ENCODE measurements around the gene LRRC36.

LRRC36 gene

GRCh38 chr16:67294171-67294757 is 32.4 kb upstream of the LRRC36 start:
- no peak for DNase-seq

- DNase-seq, result no peak
These were observed 31.7 kb upstream of the LRRC36 start for GRCh38 chr16:67294938-67295361.

GRCh38 chr16:67296420-67296819 is 30.2 kb upstream of the LRRC36 start:
- DNase-seq, result no peak

- DNase-seq, result no peak
These were observed 28.3 kb upstream of the LRRC36 start for GRCh38 chr16:67298277-67298676.

GRCh38 chr16:67299269-67299668 is 27.3 kb upstream of the LRRC36 start:
- DNase-seq, result no peak

GRCh38 chr16:67301080-67301782 is 25.4 kb upstream of the LRRC36 start:
- no peak for DNase-seq

GRCh38 chr16:67302076-67302475 is 24.5 kb upstream of the LRRC36 start:
- no peak for DNase-seq

- DNase-seq, result no peak
These were observed 23.6 kb upstream of the LRRC36 start for GRCh38 chr16:67302970-67303369.

GRCh38 chr16:67304020-67304419 is 22.6 kb upstream of the LRRC36 start:
- DNase-seq, result no peak

GRCh38 chr16:67305216-67306071 is 21.2 kb upstream of the LRRC36 start:
- DNase-seq, result no peak

- DNase-seq, result no peak
These were observed 16.1 kb upstream of the LRRC36 start for GRCh38 chr16:67310561-67310960.

GRCh38 chr16:67311607-67312488 is 14.8 kb upstream of the LRRC36 start:
- peak; percentile 62 for DNase-seq

- no peak for DNase-seq
These were observed 13.9 kb upstream of the LRRC36 start for GRCh38 chr16:67312719-67313118.

GRCh38 chr16:67317853-67318252 is 8.8 kb upstream of the LRRC36 start:
- no peak for DNase-seq

GRCh38 chr16:67326115-67326471 is 522 bp upstream of the LRRC36 start:
- DNase-seq, result no peak

GRCh38 chr16:67327743-67328142 is 1.1 kb downstream of the LRRC36 start:
- DNase-seq, result no peak

- no peak for DNase-seq
These were observed 3.3 kb downstream of the LRRC36 start for GRCh38 chr16:67329901-67330300.

- DNase-seq, result no peak
These were observed 6.7 kb downstream of the LRRC36 start for GRCh38 chr16:67333315-67333714.

- DNase-seq, result no peak
These were observed 9.5 kb downstream of the LRRC36 start for GRCh38 chr16:67336116-67336515.

GRCh38 chr16:67336648-67337047 is 10.0 kb downstream of the LRRC36 start:
- DNase-seq, result no peak

GRCh38 chr16:67339453-67339852 is 12.8 kb downstream of the LRRC36 start:
- no peak for DNase-seq

GRCh38 chr16:67341250-67341649 is 14.6 kb downstream of the LRRC36 start:
- DNase-seq, result no peak

- DNase-seq, result no peak
These were observed 16.0 kb downstream of the LRRC36 start for GRCh38 chr16:67342616-67343015.
